ENCODE results near the gene DLX6. TPM values are rescaled to one million over a fixed set of nuclear protein-coding genes. Genes with fewer than 3 reads are reported as not detected.

The DLX6 gene
- total RNA-seq, 1 experiment from 2014 or later = not detected

GRCh38 chr7:96996111-96996957 lies 9.0 kb upstream of the DLX6 start:
- Histone ChIP-seq H3K27ac (ENCODE audit: low read depth, low read length) (no peak overlapping the region), H3K4me1 (ENCODE audit: control insufficient read depth in 1 of 2, insufficient read depth in 2 of 2, low read length in 2 of 2) (no peaks in the 10 kb centered on the region), H3K36me3 (ENCODE audit: control insufficient read depth in 1 of 2, insufficient read depth in 2 of 2, low read length in 2 of 2) (no peaks in the 10 kb centered on the region), H4K20me1 (ENCODE audit: insufficient read depth) (no peaks in the 10 kb centered on the region), H3K9ac (ENCODE audit: low read length) (no peak overlapping the region), H3K79me2 (ENCODE audit: insufficient read depth, low read length) (no peaks in the 10 kb centered on the region), H3K27me3 (ENCODE audit: insufficient read depth, low read length) (peaks cover 44% of the 10 kb centered on the region), H3K4me2 (ENCODE audit: low read length) (no peak overlapping the region), H3K4me3 (replicated peaks in 1 of 2; ENCODE audit: low read depth in 1 of 2, low read length in 2 of 2) (no peak overlapping the region), H2AFZ (ENCODE audit: low read depth, low read length, poor library complexity, severe bottlenecking) (no peak overlapping the region), H3K9me3 (ENCODE audit: control insufficient read depth in 1 of 2, insufficient read depth in 1 of 2, low read depth in 1 of 2, low read length in 2 of 2) (no peaks in the 10 kb centered on the region), H3K9me2 (ENCODE audit: insufficient read depth) (no peaks in the 10 kb centered on the region)
- no TSS peak for BruUV-seq (replicated peaks)
- ChIA-PET RAD21 (ENCODE audit: low non-redundant PET in 1 of 2, low total read pairs in 2 of 2, uncharacterized antibody in 2 of 2, unreplicated experiment in 2 of 2) (no interaction called here), POLR2A (no interaction called here), CTCF (no interaction called here)
- DNase-seq (ENCODE audit: low read depth, low spot score) (no peak), ATAC-seq (no peak)
- intact Hi-C loops (cut with micrococcal nuclease) = no loop called here
- TF ChIP-seq TCF7L2 (IDR thresholded peaks at IDR 0.05; ENCODE audit: borderline replicate concordance, extremely low read depth, insufficient read depth, insufficient read length) = no peak
- TF ChIP-seq FOSL1 (IDR thresholded peaks at IDR 0.05; ENCODE audit: low read depth) = no peak
- TF ChIP-seq CBX3 (IDR thresholded peaks at IDR 0.05; ENCODE audit: low read depth) = no peak

GRCh38 chr7:96996958-96997511 lies 8.3 kb upstream of the DLX6 start:
- no peaks in the 10 kb centered on the region for H3K36me3 ChIP-seq (ENCODE audit: control insufficient read depth in 1 of 2, insufficient read depth in 2 of 2, low read length in 2 of 2)
- no peak overlapping the region for H3K9ac ChIP-seq (ENCODE audit: low read length)
- ChIA-PET POLR2A (no interaction called here), CTCF (no interaction called here), RAD21 (ENCODE audit: low non-redundant PET in 1 of 2, low total read pairs in 2 of 2, uncharacterized antibody in 2 of 2, unreplicated experiment in 2 of 2) (no interaction called here)
- TF ChIP-seq ATF3 (IDR thresholded peaks at IDR 0.05) = no peak
- TF ChIP-seq POLR2AphosphoS5 (IDR thresholded peaks at IDR 0.05; ENCODE audit: low read depth, low read length) = no peak
- TF ChIP-seq EZH2phosphoT487 (IDR thresholded peaks at IDR 0.05; ENCODE audit: borderline replicate concordance) = no peak
- no peaks in the 10 kb centered on the region for H3K79me2 ChIP-seq (ENCODE audit: insufficient read depth, low read length)
- BruUV-seq (replicated peaks) = no TSS peak
- H3K9me2 ChIP-seq (ENCODE audit: insufficient read depth) = no peaks in the 10 kb centered on the region
- no peaks in the 10 kb centered on the region for H3K9me3 ChIP-seq (ENCODE audit: control insufficient read depth in 1 of 2, insufficient read depth in 1 of 2, low read depth in 1 of 2, low read length in 2 of 2)
- no peaks in the 10 kb centered on the region for H4K20me1 ChIP-seq (ENCODE audit: insufficient read depth)
- H3K27ac ChIP-seq (ENCODE audit: low read depth, low read length) = no peak overlapping the region
- H2AFZ ChIP-seq (ENCODE audit: low read depth, low read length, poor library complexity, severe bottlenecking) = no peak overlapping the region
- DNase-seq (ENCODE audit: low read depth, low spot score) = no peak
- no peaks in the 10 kb centered on the region for H3K4me1 ChIP-seq (ENCODE audit: control insufficient read depth in 1 of 2, insufficient read depth in 2 of 2, low read length in 2 of 2)
- ATAC-seq = no peak
- intact Hi-C loops (cut with micrococcal nuclease) = no loop called here
- H3K4me3 ChIP-seq (replicated peaks in 1 of 2; ENCODE audit: low read depth in 1 of 2, low read length in 2 of 2) = no peak overlapping the region
- peaks cover 44% of the 10 kb centered on the region for H3K27me3 ChIP-seq (ENCODE audit: insufficient read depth, low read length)
- H3K4me2 ChIP-seq (ENCODE audit: low read length) = no peak overlapping the region
